Panc1 (cell line): ENCODE measurements around the gene SURF4. TPM values are rescaled to one million over a fixed set of nuclear protein-coding genes. Genes with fewer than 3 reads are reported as not detected.

Experiments used
- ATAC-seq: fragments of 200-7000 bp; cut with Tn5 transposase; 2 replicates; pipeline ENCODE4 v1.9.1; 2020; ENCODE audit warnings: mild to moderate bottlenecking, moderate library complexity
- BruUV-seq: library from RNA; stranded (reverse); fragments of 400-500 nt; replicated peaks from 2 replicates; lab custom pipeline; 2021; lab: Mats Ljungman, UMichigan
- CTCF ChIA-PET: fragments of 300-600 bp; sonication (Branson Sonifier 250); formaldehyde crosslinking; loops from one replicate; lab custom pipeline; 2022; ENCODE audit warnings: antibody characterized with exemption; lab: Charles Lee
- POLR2A ChIA-PET: fragments of 300-600 bp; sonication (Branson Sonifier 250); formaldehyde crosslinking; loops from one replicate; lab custom pipeline; 2022; ENCODE audit warnings: antibody characterized with exemption; lab: Charles Lee
- DNase-seq: peaks from one replicate; pipeline ENCODE4 v3.0.0-alpha.2; 2010; ENCODE audit warnings: low read depth, low spot score
- H3K27ac ChIP-seq: 2 replicates; pipeline ENCODE4 v1.5.1; 2011; ENCODE audit warnings: mild to moderate bottlenecking, low read length, inconsistent platforms
- H3K27me3 ChIP-seq: fragments of 200-500 bp; sonication (Bioruptor generic); 2 replicates; pipeline ENCODE4 v1.6.0; 2014; ENCODE audit warnings: low read length, inconsistent platforms; ENCODE audit not compliant: control insufficient read depth, insufficient read depth
- H3K36me3 ChIP-seq: fragments of 200-500 bp; sonication (Bioruptor generic); 2 replicates; pipeline ENCODE4 v1.5.1; 2014; ENCODE audit warnings: inconsistent platforms, mild to moderate bottlenecking, low read length, moderate library complexity; ENCODE audit not compliant: control insufficient read depth, insufficient read depth
- H3K4me1 ChIP-seq: 2 replicates; pipeline ENCODE4 v1.5.1; 2011; ENCODE audit warnings: inconsistent platforms, mild to moderate bottlenecking, low read length, moderate library complexity; ENCODE audit not compliant: control insufficient read depth, insufficient read depth
- H3K4me3 ChIP-seq, 2 experiments: 2 replicates each; pipeline ENCODE4 v1.5.1; 2011 to 2012; ENCODE audit warnings: low read depth in 2 of 2, low read length in 2 of 2, mild to moderate bottlenecking in 2 of 2, inconsistent platforms in 1 of 2, moderate library complexity in 1 of 2
- H3K9me3 ChIP-seq: fragments of 200-500 bp; sonication (Bioruptor generic); 2 replicates; pipeline ENCODE4 v1.5.1; 2014; ENCODE audit warnings: low read depth, mild to moderate bottlenecking, inconsistent platforms, low read length, moderate library complexity; ENCODE audit not compliant: control insufficient read depth, insufficient read depth
- POLR2AphosphoS5 ChIP-seq: IDR thresholded peaks from 2 replicates; pipeline ENCODE4 v1.6.1; 2012; ENCODE audit warnings: mild to moderate bottlenecking, low read depth, low read length, moderate library complexity
- SIN3A ChIP-seq: IDR thresholded peaks from 2 replicates; pipeline ENCODE4 v1.6.1; 2012; ENCODE audit warnings: low read depth, mild to moderate bottlenecking, low read length, moderate library complexity, borderline replicate concordance; ENCODE audit not compliant: insufficient read depth
- TCF7L2 ChIP-seq: IDR thresholded peaks from 2 replicates; pipeline ENCODE4 v1.6.1; 2011; ENCODE audit warnings: mild to moderate bottlenecking, low read depth, low read length, inconsistent platforms
- in situ Hi-C: cut with HindIII; loops from 2 replicates; pipeline ENCODE4 v1.10.0; 2016; ENCODE audit warnings: low sequenced_read_pairs, low pct_unique_long_range_greater_than_20kb
- intact Hi-C: fragments of 100-400 bp; cut with micrococcal nuclease; formaldehyde crosslinking; loops from one replicate; pipeline ENCODE4 v1.10.0; 2022; ENCODE audit not compliant: unreplicated experiment
- total RNA-seq: library from RNA; stranded (reverse); gene quantifications from one replicate; pipeline ENCODE4 v1.2.1, GENCODE V29; 2021; ENCODE audit not compliant: unreplicated experiment
- TF ChIP-seq, protein P1 (sequence below), 2 experiments: IDR thresholded peaks; 2 replicates each; pipeline ENCODE4 v1.6.1; 2011 to 2012; ENCODE audit warnings: low read depth in 2 of 2, control low read depth in 1 of 2, low read length in 1 of 2, mild to moderate bottlenecking in 1 of 2, moderate library complexity in 1 of 2; ENCODE audit not compliant: insufficient read depth in 1 of 2
- TF ChIP-seq, protein P2 (sequence below): fragments of 450-650 bp; IDR thresholded peaks from 2 replicates; pipeline ENCODE4 v1.5.1; 2017; ENCODE audit warnings: mild to moderate bottlenecking

SURF4 gene
- total RNA-seq, 1 experiment from 2014 or later: 149 TPM

DNA sequence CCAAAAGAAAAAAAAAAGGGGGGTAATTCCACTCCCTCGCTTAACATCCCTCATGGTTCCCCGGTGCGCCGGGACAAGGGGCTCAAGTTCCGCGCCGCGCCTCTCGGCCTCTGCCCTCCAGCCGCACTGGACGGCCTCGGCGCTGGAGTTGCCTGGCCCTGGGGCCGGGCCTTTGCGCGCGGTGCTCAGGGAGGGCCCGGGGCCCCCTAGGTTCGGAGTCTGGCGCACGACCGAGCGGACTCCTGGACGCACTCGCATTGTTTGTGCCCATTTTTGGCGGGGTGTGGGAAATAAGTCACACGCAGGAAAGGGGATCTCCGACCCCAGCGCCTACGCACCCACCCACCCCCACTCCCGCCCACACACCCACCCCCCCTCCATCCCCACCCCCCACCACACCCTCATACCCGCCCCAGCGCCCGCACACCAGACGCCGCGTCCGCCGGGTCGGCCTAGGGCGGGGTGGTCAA is 28.3 kb downstream of the SURF4 start:
- POLR2A ChIA-PET: interaction anchor here (0.6 to 1.0 kb wide), 4 partner anchors 17 to 214 kb away, joined by 3 to 8 read pairs (median 4); partner anchors contain the start of gene CACFD1

DNA sequence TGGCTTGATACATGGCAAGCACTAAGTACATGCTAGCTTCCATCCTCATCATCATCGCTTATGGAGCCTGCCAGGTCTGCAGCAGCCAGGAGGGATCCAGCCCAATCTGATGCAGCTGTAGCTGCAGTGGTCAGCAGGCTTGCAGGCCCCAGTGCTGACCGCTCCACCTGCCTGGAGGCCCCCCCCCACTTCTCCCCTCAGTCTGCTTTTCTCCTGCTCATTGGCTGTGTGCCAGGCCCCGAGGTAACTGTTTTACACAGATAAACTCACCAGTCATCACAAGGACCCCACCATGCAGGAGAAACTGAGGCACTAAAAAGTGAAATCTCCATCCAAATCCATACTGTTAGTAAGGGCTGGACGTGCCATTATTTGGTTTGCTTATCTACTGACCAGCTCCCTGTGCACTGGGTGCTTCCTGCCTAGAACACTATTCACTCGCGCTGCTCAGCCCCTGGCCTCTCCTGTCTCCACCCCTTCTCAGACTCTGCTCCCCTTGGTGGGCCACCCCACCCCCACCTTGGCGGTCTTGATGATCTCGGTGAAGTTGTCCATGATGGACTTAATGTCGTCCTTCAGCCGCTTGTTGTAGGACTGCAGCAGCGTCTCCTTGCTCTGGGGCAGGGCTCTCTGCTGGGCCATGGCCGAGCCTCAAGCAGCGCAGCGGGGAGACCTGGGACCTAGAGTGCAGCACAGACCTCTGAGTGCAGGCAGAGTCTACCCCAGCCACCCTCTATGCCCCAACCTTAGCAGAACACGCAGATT is 29.7 kb downstream of the SURF4 start:
- H3K4me1 ChIP-seq: peaks cover 19% of the 10 kb centered on the region
- H3K27me3 ChIP-seq: no peaks in the 10 kb centered on the region
- intact Hi-C loops: no loop called here
- ChIA-PET POLR2A (no interaction called here), CTCF (no interaction called here)
- ATAC-seq (no peak), DNase-seq (no peak)
- no peaks in the 10 kb centered on the region for H3K9me3 ChIP-seq
- TF ChIP-seq, protein P1, sequence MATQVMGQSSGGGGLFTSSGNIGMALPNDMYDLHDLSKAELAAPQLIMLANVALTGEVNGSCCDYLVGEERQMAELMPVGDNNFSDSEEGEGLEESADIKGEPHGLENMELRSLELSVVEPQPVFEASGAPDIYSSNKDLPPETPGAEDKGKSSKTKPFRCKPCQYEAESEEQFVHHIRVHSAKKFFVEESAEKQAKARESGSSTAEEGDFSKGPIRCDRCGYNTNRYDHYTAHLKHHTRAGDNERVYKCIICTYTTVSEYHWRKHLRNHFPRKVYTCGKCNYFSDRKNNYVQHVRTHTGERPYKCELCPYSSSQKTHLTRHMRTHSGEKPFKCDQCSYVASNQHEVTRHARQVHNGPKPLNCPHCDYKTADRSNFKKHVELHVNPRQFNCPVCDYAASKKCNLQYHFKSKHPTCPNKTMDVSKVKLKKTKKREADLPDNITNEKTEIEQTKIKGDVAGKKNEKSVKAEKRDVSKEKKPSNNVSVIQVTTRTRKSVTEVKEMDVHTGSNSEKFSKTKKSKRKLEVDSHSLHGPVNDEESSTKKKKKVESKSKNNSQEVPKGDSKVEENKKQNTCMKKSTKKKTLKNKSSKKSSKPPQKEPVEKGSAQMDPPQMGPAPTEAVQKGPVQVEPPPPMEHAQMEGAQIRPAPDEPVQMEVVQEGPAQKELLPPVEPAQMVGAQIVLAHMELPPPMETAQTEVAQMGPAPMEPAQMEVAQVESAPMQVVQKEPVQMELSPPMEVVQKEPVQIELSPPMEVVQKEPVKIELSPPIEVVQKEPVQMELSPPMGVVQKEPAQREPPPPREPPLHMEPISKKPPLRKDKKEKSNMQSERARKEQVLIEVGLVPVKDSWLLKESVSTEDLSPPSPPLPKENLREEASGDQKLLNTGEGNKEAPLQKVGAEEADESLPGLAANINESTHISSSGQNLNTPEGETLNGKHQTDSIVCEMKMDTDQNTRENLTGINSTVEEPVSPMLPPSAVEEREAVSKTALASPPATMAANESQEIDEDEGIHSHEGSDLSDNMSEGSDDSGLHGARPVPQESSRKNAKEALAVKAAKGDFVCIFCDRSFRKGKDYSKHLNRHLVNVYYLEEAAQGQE (IDR thresholded peaks at IDR 0.05; ENCODE audit: insufficient read depth in 1 of 2, low read depth in 2 of 2, low read length in 1 of 2): no peak
- TF ChIP-seq, protein P2, sequence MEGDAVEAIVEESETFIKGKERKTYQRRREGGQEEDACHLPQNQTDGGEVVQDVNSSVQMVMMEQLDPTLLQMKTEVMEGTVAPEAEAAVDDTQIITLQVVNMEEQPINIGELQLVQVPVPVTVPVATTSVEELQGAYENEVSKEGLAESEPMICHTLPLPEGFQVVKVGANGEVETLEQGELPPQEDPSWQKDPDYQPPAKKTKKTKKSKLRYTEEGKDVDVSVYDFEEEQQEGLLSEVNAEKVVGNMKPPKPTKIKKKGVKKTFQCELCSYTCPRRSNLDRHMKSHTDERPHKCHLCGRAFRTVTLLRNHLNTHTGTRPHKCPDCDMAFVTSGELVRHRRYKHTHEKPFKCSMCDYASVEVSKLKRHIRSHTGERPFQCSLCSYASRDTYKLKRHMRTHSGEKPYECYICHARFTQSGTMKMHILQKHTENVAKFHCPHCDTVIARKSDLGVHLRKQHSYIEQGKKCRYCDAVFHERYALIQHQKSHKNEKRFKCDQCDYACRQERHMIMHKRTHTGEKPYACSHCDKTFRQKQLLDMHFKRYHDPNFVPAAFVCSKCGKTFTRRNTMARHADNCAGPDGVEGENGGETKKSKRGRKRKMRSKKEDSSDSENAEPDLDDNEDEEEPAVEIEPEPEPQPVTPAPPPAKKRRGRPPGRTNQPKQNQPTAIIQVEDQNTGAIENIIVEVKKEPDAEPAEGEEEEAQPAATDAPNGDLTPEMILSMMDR: no peak
- TF ChIP-seq SIN3A (no peak), TCF7L2 (no peak), POLR2AphosphoS5 (no peak)
- BruUV-seq: TSS peak; percentile 73
- H3K27ac ChIP-seq: no peak overlapping the region
- in situ Hi-C loops: no loop called here
- H3K36me3 ChIP-seq: peaks cover 20% of the 10 kb centered on the region
- H3K4me3 ChIP-seq: peak overlapping the region; percentile 74 to 97

More for the DNA sequence above, 28.3 kb downstream of the SURF4 start:
- Histone ChIP-seq H3K27me3 (no peaks in the 10 kb centered on the region), H3K4me1 (peaks cover 19% of the 10 kb centered on the region), H3K36me3 (peaks cover 23% of the 10 kb centered on the region), H3K27ac (peak overlapping the region; percentile 94), H3K9me3 (no peaks in the 10 kb centered on the region), H3K4me3 (peak overlapping the region; percentile 74 to 97)
- CTCF ChIA-PET: no interaction called here
- DNase-seq (no peak), ATAC-seq (peak; percentile 62)
- in situ Hi-C loops (no loop called here), intact Hi-C loops (no loop called here)
- TF ChIP-seq, protein P2: 0 out of 2 replicates have a peak, but pooled peaks have one; percentile 11
- TF ChIP-seq TCF7L2 (no peak), POLR2AphosphoS5 (no peak), SIN3A (no peak)
- TF ChIP-seq, protein P1 (IDR thresholded peaks at IDR 0.05; ENCODE audit: insufficient read depth in 1 of 2, low read depth in 2 of 2, low read length in 1 of 2): no peak
- BruUV-seq: no TSS peak
